EL (cell line): ENCODE results near the gene CBY3.
"Not testable (repeated sequence)": the region's sequence is repeated elsewhere in the genome, so short reads cannot be mapped to it uniquely, and the experiment has no call there.

Source experiments
- DNase-seq: peaks from one replicate; pipeline ENCODE4 v3.0.0-alpha.2; 2016

The CBY3 gene

GRCh38 chr5:179661647-179662046 is 19.2 kb downstream of the CBY3 start:
- DNase-seq: not testable (repeated sequence)

- DNase-seq: peak; percentile 45
Observed at GRCh38 chr5:179658179-179658856, 22.5 kb downstream of the CBY3 start.

- not testable (repeated sequence) for DNase-seq
Observed at GRCh38 chr5:179657302-179658178, 23.3 kb downstream of the CBY3 start.

GRCh38 chr5:179653135-179653534 is 27.7 kb downstream of the CBY3 start:
- not testable (repeated sequence) for DNase-seq

- not testable (repeated sequence) for DNase-seq
Observed at GRCh38 chr5:179650245-179650644, 30.6 kb downstream of the CBY3 start.

- not testable (repeated sequence) for DNase-seq
Observed at GRCh38 chr5:179649166-179649703, 31.6 kb downstream of the CBY3 start.

GRCh38 chr5:179648410-179648809 is 32.4 kb downstream of the CBY3 start:
- no peak for DNase-seq

- DNase-seq: not testable (repeated sequence)
Observed at GRCh38 chr5:179644766-179645165, 36.1 kb downstream of the CBY3 start.

GRCh38 chr5:179643141-179643920 is 37.5 kb downstream of the CBY3 start:
- not testable (repeated sequence) for DNase-seq

- DNase-seq: not testable (repeated sequence)
Observed at GRCh38 chr5:179642626-179643025, 38.2 kb downstream of the CBY3 start.

- not testable (repeated sequence) for DNase-seq
Observed at GRCh38 chr5:179641745-179642144, 39.1 kb downstream of the CBY3 start.

GRCh38 chr5:179639296-179639695 is 41.5 kb downstream of the CBY3 start:
- DNase-seq: not testable (repeated sequence)

GRCh38 chr5:179634370-179635172 is 46.3 kb downstream of the CBY3 start:
- not testable (repeated sequence) for DNase-seq

GRCh38 chr5:179633501-179634369 is 47.1 kb downstream of the CBY3 start:
- DNase-seq: not testable (repeated sequence)
